ENCODE measurements around the gene CRACR2B. TPM values are rescaled to one million over a fixed set of nuclear protein-coding genes. Genes with fewer than 3 reads are reported as not detected.

CRACR2B gene
- total and polyA plus RNA-seq, 2 of the 13 experiments (the other 11 are each of a cell fraction or from before 2014, with no cell fraction given), result 14.9 to 21.0 TPM

- TF ChIP-seq ZUFSP (CRISPR knock-in tag; IDR thresholded peaks at IDR 0.05; ENCODE audit: borderline replicate concordance) (no peak), ZMYM4 (CRISPR knock-in tag; IDR thresholded peaks at IDR 0.05) (no peak), SMARCE1 (IDR thresholded peaks at IDR 0.05; ENCODE audit: borderline replicate concordance) (no peak), SAP130 (CRISPR knock-in tag; IDR thresholded peaks at IDR 0.05; ENCODE audit: low read depth) (peak; percentile 59), KMT2A (CRISPR knock-in tag; IDR thresholded peaks at IDR 0.05) (no peak), NKX3-1 (CRISPR knock-in tag; IDR thresholded peaks at IDR 0.05) (no peak), ZNF572 (CRISPR knock-in tag; IDR thresholded peaks at IDR 0.05) (no peak), HNF1A (IDR thresholded peaks at IDR 0.05; ENCODE audit: low read depth) (no peak), HNF1A (CRISPR knock-in tag; IDR thresholded peaks at IDR 0.05; ENCODE audit: borderline replicate concordance) (no peak), ZNF574 (CRISPR knock-in tag; IDR thresholded peaks at IDR 0.05) (no peak; the same call in 1 of the 2 replicates), REXO4 (CRISPR knock-in tag; IDR thresholded peaks at IDR 0.05; ENCODE audit: borderline replicate concordance) (no peak), HMG20B (CRISPR knock-in tag; conservative IDR thresholded peaks at IDR 0.05) (no peak), POLR2G (IDR thresholded peaks at IDR 0.05; ENCODE audit: low read depth, low read length) (no peak; the same call in 1 of the 2 replicates), ZNF777 (CRISPR knock-in tag; IDR thresholded peaks at IDR 0.05) (no peak), PRDM15 (CRISPR knock-in tag; IDR thresholded peaks at IDR 0.05) (0 out of 2 replicates have a peak, but pooled peaks have one; percentile 6), ZNF776 (CRISPR knock-in tag; IDR thresholded peaks at IDR 0.05) (no peak), NR2C2 (CRISPR knock-in tag; IDR thresholded peaks at IDR 0.05; ENCODE audit: borderline replicate concordance) (peak; percentile 62; the same call in 1 of the 2 replicates)
Measured at GRCh38 chr11:819943-820649, 7.6 kb upstream of the CRACR2B start (continued).

Measured in HepG2 (cell line).